ENCODE results near the gene FAM120AOS.
A peak's percentile ranks its signal among the peaks of the same experiment; 100 is the strongest.

The FAM120AOS gene

DNA sequence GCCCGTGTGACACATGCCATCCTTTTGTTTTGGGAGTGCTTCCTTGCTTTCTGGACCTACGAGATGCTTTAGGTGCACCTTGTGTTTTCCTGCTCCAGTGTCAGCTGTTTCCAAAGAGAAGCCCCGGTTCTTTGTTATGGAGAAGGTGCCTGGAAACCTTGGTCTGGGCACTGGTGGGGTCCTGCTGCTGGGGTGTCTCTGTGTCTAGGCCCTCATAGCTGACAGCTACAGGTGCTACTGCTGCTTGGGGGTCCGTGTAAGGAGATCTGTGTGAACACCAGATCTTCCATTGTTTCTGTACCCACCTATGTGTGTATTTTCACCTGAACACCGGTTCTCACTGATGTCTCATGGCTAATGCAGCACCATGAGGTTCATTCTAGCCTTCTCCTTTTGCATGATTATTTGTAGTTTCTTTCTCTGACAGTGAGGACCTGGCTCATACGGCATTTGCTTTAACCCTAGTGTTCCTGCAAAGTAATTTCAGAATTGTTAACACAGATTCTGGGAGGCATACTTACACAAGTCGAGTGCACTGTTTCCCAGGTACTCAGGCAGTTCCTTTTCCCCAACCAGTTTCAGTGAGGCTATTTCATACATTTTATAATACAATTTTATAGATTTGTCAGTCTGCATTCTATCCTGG, 13.2 kb upstream of the FAM120AOS start:
- Histone ChIP-seq H3K9ac (ENCODE audit: low read depth, low read length) (no peak overlapping the region), H3K4me1 (ENCODE audit: insufficient read depth, low read length) (peaks cover 51% of the 10 kb centered on the region; the same call in 1 of the 2 replicates), H3K9me3 (ENCODE audit: insufficient read depth, low read depth, low read length) (no peaks in the 10 kb centered on the region), H3K4me3 (ENCODE audit: low read length) (no peak overlapping the region), H3K36me3 (ENCODE audit: insufficient read depth, low read depth, low read length) (peaks cover 7% of the 10 kb centered on the region; the same call in 1 of the 2 replicates), H3K27me3 (ENCODE audit: insufficient read depth, low read length) (no peaks in the 10 kb centered on the region), H3K27ac (ENCODE audit: low read length) (peak overlapping the region; percentile 1)

DNA sequence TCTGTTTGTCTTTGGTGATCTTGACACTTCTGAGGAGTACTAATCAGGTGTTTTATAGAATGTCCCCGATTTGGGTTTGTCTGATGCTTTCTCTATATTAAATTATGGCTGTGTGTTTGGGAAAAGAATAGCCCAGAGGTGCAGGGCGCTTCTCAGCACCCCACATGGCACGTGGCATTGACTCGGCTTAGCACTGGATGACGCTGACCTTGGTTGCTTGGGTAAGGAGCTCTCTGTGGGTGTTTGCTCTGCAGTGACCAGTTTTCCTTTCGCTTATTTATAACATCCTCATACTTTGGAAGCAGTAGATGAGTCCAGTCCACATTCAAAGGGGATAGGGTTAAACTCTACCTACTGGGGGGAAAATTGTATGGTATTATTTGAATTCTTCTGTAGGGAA, 12.5 kb upstream of the FAM120AOS start:
- peaks cover 53% of the 10 kb centered on the region; the same call in 1 of the 2 replicates for H3K4me1 ChIP-seq (ENCODE audit: insufficient read depth, low read length)
- H3K27ac ChIP-seq (ENCODE audit: low read length): no peak overlapping the region
- H3K27me3 ChIP-seq (ENCODE audit: insufficient read depth, low read length): no peaks in the 10 kb centered on the region
- no peak overlapping the region for H3K9ac ChIP-seq (ENCODE audit: low read depth, low read length)
- no peaks in the 10 kb centered on the region for H3K36me3 ChIP-seq (ENCODE audit: insufficient read depth, low read depth, low read length)
- H3K4me3 ChIP-seq (ENCODE audit: low read length): no peak overlapping the region
- H3K9me3 ChIP-seq (ENCODE audit: insufficient read depth, low read depth, low read length): no peaks in the 10 kb centered on the region

DNA sequence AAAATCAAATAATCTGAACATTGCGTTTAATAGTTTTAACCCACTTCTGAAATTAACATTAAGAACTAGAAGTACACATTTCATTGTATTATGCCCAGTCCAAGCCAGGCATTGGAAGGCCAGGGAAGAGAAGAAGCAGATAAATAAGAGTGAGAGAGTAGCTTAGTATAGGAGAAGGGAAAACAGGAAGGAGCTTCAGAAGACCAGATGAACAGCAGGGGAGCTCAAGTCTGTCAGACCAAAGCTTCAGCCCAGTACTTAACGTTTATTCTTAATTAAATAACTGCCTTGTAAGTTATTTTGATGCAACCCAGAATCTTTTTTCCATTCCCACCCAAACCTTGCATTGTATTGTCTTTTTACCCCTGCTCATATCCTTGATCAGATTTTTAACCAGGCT, 11.5 kb upstream of the FAM120AOS start:
- Histone ChIP-seq H3K27me3 (ENCODE audit: insufficient read depth, low read length) (no peaks in the 10 kb centered on the region), H3K9me3 (ENCODE audit: insufficient read depth, low read depth, low read length) (no peaks in the 10 kb centered on the region), H3K4me3 (ENCODE audit: low read length) (peak overlapping the region; percentile 28; the same call in 1 of the 2 replicates), H3K27ac (ENCODE audit: low read length) (no peak overlapping the region), H3K36me3 (ENCODE audit: insufficient read depth, low read depth, low read length) (no peaks in the 10 kb centered on the region), H3K9ac (ENCODE audit: low read depth, low read length) (no peak overlapping the region; the same call in 1 of the 2 replicates), H3K4me1 (ENCODE audit: insufficient read depth, low read length) (peaks cover 57% of the 10 kb centered on the region; the same call in 1 of the 2 replicates)

DNA sequence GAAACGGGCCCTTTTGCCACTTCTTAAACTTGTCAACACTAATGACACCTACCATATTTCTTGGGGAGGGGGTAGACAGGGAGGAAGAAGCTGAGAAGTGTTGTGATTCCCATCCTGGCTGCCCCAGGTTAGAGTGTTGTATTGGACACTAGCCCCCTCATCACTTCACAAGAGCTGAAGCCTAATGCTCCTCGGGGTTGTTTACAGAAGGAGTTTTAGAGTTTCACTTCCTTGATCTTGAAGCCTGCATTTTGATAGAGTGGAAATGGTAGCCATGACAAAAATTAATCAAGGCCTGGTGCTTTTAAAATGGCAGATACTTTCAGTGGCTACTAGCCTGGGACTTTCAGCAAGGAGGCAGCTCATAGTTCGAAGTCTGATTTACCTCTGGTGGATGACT, 11.0 kb upstream of the FAM120AOS start:
- Histone ChIP-seq H3K9me3 (ENCODE audit: insufficient read depth, low read depth, low read length) (no peaks in the 10 kb centered on the region), H3K4me3 (ENCODE audit: low read length) (peak overlapping the region; percentile 28; the same call in 1 of the 2 replicates), H3K4me1 (ENCODE audit: insufficient read depth, low read length) (peaks cover 56% of the 10 kb centered on the region; the same call in 1 of the 2 replicates), H3K9ac (ENCODE audit: low read depth, low read length) (peak overlapping the region; percentile 19; the same call in 1 of the 2 replicates), H3K36me3 (ENCODE audit: insufficient read depth, low read depth, low read length) (no peaks in the 10 kb centered on the region), H3K27me3 (ENCODE audit: insufficient read depth, low read length) (no peaks in the 10 kb centered on the region), H3K27ac (ENCODE audit: low read length) (no peak overlapping the region)

DNA sequence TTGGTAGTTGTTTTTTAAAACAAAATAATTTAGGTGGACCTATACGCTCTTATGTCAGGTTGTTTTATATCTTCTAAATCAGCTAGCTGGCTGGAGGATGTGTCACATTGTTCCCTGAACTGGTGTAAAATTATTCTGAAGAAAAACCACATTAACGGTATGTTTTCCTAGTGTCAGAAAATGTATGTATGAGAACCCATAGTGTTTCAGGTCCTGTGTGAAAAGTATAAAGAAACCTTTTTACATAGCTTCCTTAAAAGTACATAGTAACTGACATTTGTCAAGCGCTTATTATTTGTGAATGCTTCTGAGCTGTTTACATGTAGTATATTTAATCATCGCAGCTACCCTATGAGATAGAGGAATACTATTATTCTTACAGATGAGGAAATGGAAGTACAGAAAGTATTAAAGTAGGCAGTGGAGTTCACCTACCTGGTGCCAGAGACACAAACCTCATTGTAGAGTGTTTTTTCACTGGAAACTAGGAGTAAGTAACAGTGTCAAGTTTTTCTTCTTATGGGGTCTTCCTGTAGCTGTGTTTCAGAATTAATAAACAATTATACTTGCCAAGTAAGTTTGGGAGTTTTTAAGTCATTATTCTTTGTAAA, 10.4 kb upstream of the FAM120AOS start:
- Histone ChIP-seq H3K27ac (ENCODE audit: low read length) (no peak overlapping the region), H3K36me3 (ENCODE audit: insufficient read depth, low read depth, low read length) (no peaks in the 10 kb centered on the region), H3K9ac (ENCODE audit: low read depth, low read length) (no peak overlapping the region; the same call in 1 of the 2 replicates), H3K4me3 (ENCODE audit: low read length) (no peak overlapping the region), H3K4me1 (ENCODE audit: insufficient read depth, low read length) (peaks cover 50% of the 10 kb centered on the region; the same call in 1 of the 2 replicates), H3K27me3 (ENCODE audit: insufficient read depth, low read length) (no peaks in the 10 kb centered on the region), H3K9me3 (ENCODE audit: insufficient read depth, low read depth, low read length) (no peaks in the 10 kb centered on the region)

DNA sequence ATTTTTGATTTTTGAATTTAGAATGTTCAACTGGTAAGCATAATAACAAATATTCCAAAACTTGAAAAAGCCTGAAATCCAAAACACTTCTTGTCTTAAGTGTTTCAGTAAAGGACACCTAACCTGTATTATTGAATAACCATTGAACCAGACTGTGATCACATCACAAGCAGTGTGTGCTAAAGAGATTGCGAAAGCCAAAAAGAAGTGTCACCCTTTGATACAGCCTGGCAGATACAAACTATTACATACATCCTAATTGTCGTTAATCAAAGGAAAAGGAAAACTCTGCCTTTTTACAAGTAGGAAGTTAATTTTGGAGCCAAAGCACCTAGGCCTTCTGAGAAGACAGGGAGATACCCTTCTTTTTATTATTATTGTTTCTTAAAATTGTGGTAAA, 8.4 kb upstream of the FAM120AOS start:
- H3K9me3 ChIP-seq (ENCODE audit: insufficient read depth, low read depth, low read length): no peaks in the 10 kb centered on the region
- no peak overlapping the region for H3K4me3 ChIP-seq (ENCODE audit: low read length)
- H3K27ac ChIP-seq (ENCODE audit: low read length): no peak overlapping the region
- H3K9ac ChIP-seq (ENCODE audit: low read depth, low read length): no peak overlapping the region
- H3K4me1 ChIP-seq (ENCODE audit: insufficient read depth, low read length): peaks cover 34% of the 10 kb centered on the region; the same call in 1 of the 2 replicates
- H3K36me3 ChIP-seq (ENCODE audit: insufficient read depth, low read depth, low read length): no peaks in the 10 kb centered on the region
- H3K27me3 ChIP-seq (ENCODE audit: insufficient read depth, low read length): no peaks in the 10 kb centered on the region

DNA sequence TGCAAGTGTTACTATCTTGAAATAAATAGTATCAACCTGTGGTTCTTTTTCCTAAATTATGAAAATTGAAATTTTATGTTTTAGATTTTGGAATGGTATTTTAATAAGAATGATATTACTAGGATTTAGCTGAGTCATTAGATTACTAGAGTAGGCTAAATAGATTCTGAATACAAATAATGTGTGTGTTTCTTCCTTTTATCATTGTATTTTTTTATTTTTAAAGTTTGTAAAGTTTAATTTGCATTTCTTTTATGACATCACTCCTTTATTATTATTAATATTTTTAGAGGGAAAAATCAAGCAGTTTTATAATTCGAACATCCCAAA, 8.0 kb upstream of the FAM120AOS start:
- Histone ChIP-seq H3K9me3 (ENCODE audit: insufficient read depth, low read depth, low read length) (no peaks in the 10 kb centered on the region), H3K9ac (ENCODE audit: low read depth, low read length) (no peak overlapping the region), H3K4me3 (ENCODE audit: low read length) (no peak overlapping the region), H3K27me3 (ENCODE audit: insufficient read depth, low read length) (no peaks in the 10 kb centered on the region), H3K27ac (ENCODE audit: low read length) (no peak overlapping the region), H3K4me1 (ENCODE audit: insufficient read depth, low read length) (peaks cover 32% of the 10 kb centered on the region; the same call in 1 of the 2 replicates), H3K36me3 (ENCODE audit: insufficient read depth, low read depth, low read length) (no peaks in the 10 kb centered on the region)

DNA sequence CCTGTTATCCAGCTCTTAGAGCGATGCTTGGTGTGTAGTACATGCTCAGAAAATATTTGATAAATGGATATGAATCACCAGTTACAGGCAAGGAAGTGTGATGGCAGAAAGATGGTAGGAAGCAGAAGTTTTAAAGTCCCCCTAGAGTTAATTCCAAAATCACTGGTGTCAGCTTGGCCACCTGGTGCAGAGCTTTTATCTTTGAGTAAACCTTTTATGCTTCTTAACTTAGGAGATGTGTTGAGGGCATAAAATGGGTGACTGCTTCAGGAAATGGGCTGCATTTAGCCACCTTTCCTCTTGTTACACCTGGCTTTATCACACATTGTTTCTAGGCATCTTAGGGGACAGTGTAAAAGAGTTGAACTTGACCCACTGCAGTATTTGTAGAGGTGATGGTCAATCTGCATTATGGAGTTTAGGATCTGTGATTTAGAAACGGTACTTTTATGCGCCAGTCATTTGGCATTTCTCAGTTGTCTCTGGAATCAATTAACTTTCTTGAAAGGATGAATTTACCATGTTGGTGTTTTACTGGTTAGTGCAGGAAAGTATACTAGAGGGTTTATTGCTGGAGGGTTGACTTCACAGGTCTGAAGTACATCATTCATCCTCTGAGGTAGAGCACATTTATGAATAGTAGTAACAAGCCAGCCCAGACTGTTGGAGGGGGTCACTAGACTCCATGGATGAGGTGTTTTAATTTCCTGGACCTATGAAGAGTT, 7.5 kb upstream of the FAM120AOS start:
- Histone ChIP-seq H3K4me1 (ENCODE audit: insufficient read depth, low read length) (peaks cover 29% of the 10 kb centered on the region; the same call in 1 of the 2 replicates), H3K9me3 (ENCODE audit: insufficient read depth, low read depth, low read length) (no peaks in the 10 kb centered on the region), H3K4me3 (ENCODE audit: low read length) (no peak overlapping the region), H3K27ac (ENCODE audit: low read length) (no peak overlapping the region), H3K27me3 (ENCODE audit: insufficient read depth, low read length) (no peaks in the 10 kb centered on the region), H3K36me3 (ENCODE audit: insufficient read depth, low read depth, low read length) (no peaks in the 10 kb centered on the region), H3K9ac (ENCODE audit: low read depth, low read length) (no peak overlapping the region)

DNA sequence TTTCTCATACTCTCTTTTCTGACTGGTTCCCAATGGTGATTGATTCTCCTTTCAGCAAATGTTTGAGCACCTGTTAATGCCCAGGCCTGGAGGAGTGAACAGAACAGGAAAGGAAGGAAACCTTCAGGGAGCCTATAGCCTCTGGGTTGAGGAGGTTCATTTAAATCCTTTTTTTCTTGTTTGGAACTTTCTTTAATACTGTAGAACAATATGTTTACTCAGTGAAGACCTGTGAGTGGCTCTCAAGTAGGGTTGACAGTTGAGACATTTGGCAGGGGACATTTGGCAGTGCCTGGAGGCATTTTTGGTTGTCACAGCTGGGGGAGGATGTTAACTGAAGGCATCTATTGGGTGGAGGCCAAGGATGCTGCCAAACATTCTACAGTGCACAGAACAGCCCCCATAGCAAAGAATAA, 6.1 kb upstream of the FAM120AOS start:
- H3K27ac ChIP-seq (ENCODE audit: low read length): no peak overlapping the region
- peaks cover 21% of the 10 kb centered on the region; the same call in 1 of the 2 replicates for H3K4me1 ChIP-seq (ENCODE audit: insufficient read depth, low read length)
- no peak overlapping the region for H3K9ac ChIP-seq (ENCODE audit: low read depth, low read length)
- no peaks in the 10 kb centered on the region for H3K27me3 ChIP-seq (ENCODE audit: insufficient read depth, low read length)
- no peaks in the 10 kb centered on the region for H3K36me3 ChIP-seq (ENCODE audit: insufficient read depth, low read depth, low read length)
- no peak overlapping the region for H3K4me3 ChIP-seq (ENCODE audit: low read length)
- H3K9me3 ChIP-seq (ENCODE audit: insufficient read depth, low read depth, low read length): no peaks in the 10 kb centered on the region

DNA sequence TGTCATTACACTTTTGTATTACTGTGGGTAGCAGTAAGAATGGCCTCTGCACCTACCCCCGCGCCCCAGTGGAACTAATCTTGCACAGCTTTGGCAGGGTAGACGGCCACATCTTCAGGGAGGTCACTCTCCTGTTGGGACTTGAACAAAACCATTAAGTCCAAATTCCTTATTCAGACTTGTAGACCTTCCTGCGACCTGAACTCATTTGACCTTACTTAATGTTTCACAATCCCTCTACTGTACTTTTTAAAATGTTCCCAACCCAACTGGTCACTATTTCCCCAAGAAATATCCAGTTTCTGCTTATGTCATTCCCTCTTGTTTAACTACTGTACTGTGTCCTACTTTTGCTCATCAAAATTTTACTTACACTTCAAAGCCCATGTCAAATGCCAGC, 5.3 kb upstream of the FAM120AOS start:
- no peaks in the 10 kb centered on the region for H3K27me3 ChIP-seq (ENCODE audit: insufficient read depth, low read length)
- peaks cover 17% of the 10 kb centered on the region; the same call in 1 of the 2 replicates for H3K4me1 ChIP-seq (ENCODE audit: insufficient read depth, low read length)
- H3K27ac ChIP-seq (ENCODE audit: low read length): no peak overlapping the region
- no peaks in the 10 kb centered on the region for H3K36me3 ChIP-seq (ENCODE audit: insufficient read depth, low read depth, low read length)
- H3K9ac ChIP-seq (ENCODE audit: low read depth, low read length): no peak overlapping the region
- no peaks in the 10 kb centered on the region for H3K9me3 ChIP-seq (ENCODE audit: insufficient read depth, low read depth, low read length)
- no peak overlapping the region for H3K4me3 ChIP-seq (ENCODE audit: low read length)

DNA sequence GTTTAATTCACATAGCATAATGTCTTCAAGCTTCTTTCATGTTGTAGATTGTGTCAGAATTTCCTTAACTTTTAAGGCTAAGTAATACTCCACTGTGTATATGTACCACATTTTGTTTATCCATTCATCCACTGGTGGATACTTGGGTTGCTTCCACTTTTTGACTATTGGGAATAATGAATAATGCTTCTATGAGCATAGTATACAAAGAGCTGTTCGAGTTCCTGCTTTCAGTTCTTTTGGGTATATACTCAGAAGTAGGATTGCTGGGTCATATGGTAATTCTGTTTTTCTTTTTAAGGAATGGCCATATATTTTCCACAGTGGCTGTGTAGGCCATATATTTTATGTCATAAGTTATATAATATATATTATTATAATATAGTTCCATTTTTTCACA, 3.6 kb upstream of the FAM120AOS start:
- peaks cover 17% of the 10 kb centered on the region; the same call in 1 of the 2 replicates for H3K4me1 ChIP-seq (ENCODE audit: insufficient read depth, low read length)
- no peaks in the 10 kb centered on the region for H3K9me3 ChIP-seq (ENCODE audit: insufficient read depth, low read depth, low read length)
- no peak overlapping the region for H3K4me3 ChIP-seq (ENCODE audit: low read length)
- H3K36me3 ChIP-seq (ENCODE audit: insufficient read depth, low read depth, low read length): no peaks in the 10 kb centered on the region
- no peaks in the 10 kb centered on the region for H3K27me3 ChIP-seq (ENCODE audit: insufficient read depth, low read length)
- no peak overlapping the region for H3K9ac ChIP-seq (ENCODE audit: low read depth, low read length)
- H3K27ac ChIP-seq (ENCODE audit: low read length): no peak overlapping the region

Measured in iPS-20b (cell line).